Colonic mucosa (tissue), 4 donors: ENCODE data around the gene SMIM1. TPM values are rescaled to one million over a fixed set of nuclear protein-coding genes. Genes with fewer than 3 reads are reported as not detected.

Experiments
- DNase-seq: peaks from one replicate; pipeline ENCODE4 v3.0.0-alpha.2; 2020
- H3K27ac ChIP-seq: fragments of 200-600 bp; one replicate; pipeline ENCODE4 v1.8.0; 2021
- H3K27me3 ChIP-seq: fragments of 200-600 bp; one replicate; pipeline ENCODE4 v1.8.0; 2021
- H3K36me3 ChIP-seq: fragments of 200-600 bp; one replicate; pipeline ENCODE4 v1.8.0; 2021
- H3K4me1 ChIP-seq: fragments of 200-600 bp; one replicate; pipeline ENCODE4 v1.8.0; 2021; ENCODE audit warnings: mild to moderate bottlenecking
- H3K4me3 ChIP-seq: fragments of 200-600 bp; one replicate; pipeline ENCODE4 v1.8.0; 2021
- H3K9ac ChIP-seq, 2 donors: one replicate each; pipeline ENCODE4 v1.7.0; 2013; ENCODE audit warnings: control low read depth in 2 of 2, low read depth in 2 of 2, low read length in 2 of 2
- H3K9me3 ChIP-seq: fragments of 200-600 bp; one replicate; pipeline ENCODE4 v1.8.0; 2021
- intact Hi-C: fragments of 100-400 bp; cut with DNase I; formaldehyde crosslinking; loops from one replicate; pipeline ENCODE4 v1.14.1; 2022
- total RNA-seq, 2 donors: library from RNA; stranded (reverse); fragmentation: NEBNext Ultra II Directional in 1 of 2; extraction: Animal tissue kit (Norgen Biotek cat#: 25700) in 1 of 2; gene quantifications; one replicate each; pipeline ENCODE4 v1.2.1, GENCODE V29; 2021
- TF ChIP-seq, protein P1 (sequence below): fragments of 200-600 bp; IDR thresholded peaks from one replicate; pipeline ENCODE4 v1.8.0; 2022; ENCODE audit warnings: antibody characterized with exemption, mild to moderate bottlenecking
- donor health status: healthy.
- donor health status: DM: no; HTN: no; CAD: no.
- donor health status: DM: no; HTN: no; CAD: no.

Gene SMIM1
- total RNA-seq, 2 donors from 2014 or later: 1.9 to 2.4 TPM

DNA sequence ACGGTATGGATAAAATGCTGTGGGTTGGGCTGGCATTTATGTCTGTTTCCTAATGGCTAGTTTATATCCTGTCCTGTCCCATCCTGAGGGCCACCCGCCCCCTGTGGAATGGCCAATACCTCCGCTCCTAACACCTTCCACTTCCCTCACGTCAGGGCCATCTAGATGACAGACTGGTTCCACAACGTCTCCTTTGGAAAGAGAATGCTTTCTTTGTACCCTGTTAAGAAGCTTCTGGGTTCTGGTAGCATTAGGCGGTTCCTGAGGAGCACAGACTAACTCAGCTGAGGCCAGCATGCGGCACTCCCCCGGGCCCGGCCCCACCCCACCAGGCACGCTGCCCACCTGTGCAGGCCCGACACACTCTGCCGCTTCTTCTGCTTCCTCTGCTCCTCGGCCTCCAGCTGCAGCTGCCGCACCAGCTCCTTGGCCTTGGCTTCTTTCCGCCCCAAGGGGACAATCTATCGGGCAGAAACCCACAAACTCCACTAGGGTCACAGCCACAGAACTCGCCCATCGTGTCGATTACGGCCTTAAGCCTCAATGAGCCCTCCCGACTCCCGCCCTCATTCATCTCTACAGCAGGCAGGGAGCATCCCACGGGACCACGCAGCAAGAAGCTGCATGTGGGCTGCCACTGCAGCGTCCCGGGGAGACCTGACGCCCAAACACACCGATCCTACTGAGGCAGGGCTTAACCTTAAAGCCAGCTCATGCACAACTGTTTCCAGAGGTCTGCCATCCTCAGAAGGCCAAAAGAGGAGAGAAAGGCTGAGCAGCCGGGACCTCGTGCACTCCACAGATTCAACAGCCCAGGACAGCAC, 11.3 kb downstream of the SMIM1 start:
- Histone ChIP-seq H3K9me3 (no peaks in the 10 kb centered on the region), H3K4me3 (no peak overlapping the region), H3K9ac (no peak overlapping the region), H3K4me1 (no peaks in the 10 kb centered on the region), H3K27ac (no peak overlapping the region), H3K36me3 (peaks cover 14% of the 10 kb centered on the region), H3K27me3 (no peaks in the 10 kb centered on the region)
- TF ChIP-seq, protein P1, sequence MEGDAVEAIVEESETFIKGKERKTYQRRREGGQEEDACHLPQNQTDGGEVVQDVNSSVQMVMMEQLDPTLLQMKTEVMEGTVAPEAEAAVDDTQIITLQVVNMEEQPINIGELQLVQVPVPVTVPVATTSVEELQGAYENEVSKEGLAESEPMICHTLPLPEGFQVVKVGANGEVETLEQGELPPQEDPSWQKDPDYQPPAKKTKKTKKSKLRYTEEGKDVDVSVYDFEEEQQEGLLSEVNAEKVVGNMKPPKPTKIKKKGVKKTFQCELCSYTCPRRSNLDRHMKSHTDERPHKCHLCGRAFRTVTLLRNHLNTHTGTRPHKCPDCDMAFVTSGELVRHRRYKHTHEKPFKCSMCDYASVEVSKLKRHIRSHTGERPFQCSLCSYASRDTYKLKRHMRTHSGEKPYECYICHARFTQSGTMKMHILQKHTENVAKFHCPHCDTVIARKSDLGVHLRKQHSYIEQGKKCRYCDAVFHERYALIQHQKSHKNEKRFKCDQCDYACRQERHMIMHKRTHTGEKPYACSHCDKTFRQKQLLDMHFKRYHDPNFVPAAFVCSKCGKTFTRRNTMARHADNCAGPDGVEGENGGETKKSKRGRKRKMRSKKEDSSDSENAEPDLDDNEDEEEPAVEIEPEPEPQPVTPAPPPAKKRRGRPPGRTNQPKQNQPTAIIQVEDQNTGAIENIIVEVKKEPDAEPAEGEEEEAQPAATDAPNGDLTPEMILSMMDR: no peak
- no peak for DNase-seq
- intact Hi-C loops: no loop called here

DNA sequence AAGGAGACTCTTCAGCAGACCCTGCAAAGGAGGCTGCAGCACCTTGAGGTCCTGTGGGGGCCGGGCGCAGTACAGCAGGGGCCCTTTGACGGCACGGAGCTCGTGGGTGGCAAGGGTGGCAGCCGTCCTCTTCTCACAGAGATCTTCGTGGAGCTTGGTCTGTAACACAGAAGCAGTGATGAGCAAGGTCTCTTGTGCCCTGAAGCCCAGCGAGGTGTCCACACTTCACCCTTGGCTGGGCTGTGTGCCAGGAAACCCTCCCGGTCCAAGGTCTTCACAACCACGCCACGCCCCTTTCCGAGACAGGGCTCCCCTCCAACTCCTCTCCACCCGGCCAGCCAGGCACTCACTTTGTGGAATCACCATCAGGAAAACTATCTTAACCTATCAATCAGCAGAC, 12.5 kb downstream of the SMIM1 start:
- Histone ChIP-seq H3K4me3 (no peak overlapping the region), H3K4me1 (no peaks in the 10 kb centered on the region), H3K9ac (peak overlapping the region in 1 of 2 donors; percentile 34), H3K27me3 (no peaks in the 10 kb centered on the region), H3K9me3 (no peaks in the 10 kb centered on the region), H3K36me3 (peaks cover 14% of the 10 kb centered on the region), H3K27ac (no peak overlapping the region)
- TF ChIP-seq, protein P1: no peak
- intact Hi-C loops: no loop called here
- peak; percentile 49 for DNase-seq

DNA sequence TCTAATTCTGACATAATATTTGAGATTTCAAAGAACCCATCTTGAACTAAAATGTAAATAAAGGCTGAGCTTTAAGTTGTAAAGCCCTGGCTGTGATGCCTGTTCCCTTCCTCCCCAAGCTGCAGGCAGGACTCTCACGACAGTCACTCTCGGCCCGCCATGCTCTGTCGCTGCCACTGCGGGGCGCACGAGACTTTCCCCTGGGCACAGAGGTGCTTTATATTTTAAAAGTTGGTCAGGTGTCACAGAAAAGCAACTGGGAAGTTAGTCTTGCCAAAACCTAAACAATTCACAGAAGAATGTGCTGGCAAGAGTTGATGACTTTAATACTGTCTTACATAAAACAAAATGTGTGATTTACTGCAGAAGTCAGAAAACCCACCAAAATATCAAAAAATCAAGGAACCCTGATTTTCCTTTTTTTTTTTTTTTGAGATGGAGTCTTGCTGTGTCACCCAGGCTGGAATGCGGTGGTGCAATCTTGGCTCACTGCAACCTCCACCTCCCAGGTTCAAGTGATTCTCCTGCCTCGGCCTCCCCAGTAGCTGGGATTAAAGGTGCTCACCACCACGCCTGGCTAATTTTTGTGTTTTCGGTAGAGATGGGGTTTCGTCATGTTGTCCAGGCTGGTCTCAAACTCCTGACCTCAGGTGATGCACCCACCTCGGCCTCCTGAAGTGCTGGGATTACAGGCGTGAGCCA, 13.1 kb downstream of the SMIM1 start:
- no peaks in the 10 kb centered on the region for H3K9me3 ChIP-seq
- H3K36me3 ChIP-seq: peaks cover 14% of the 10 kb centered on the region
- no peak overlapping the region for H3K9ac ChIP-seq
- no peaks in the 10 kb centered on the region for H3K4me1 ChIP-seq
- peak; percentile 44 for DNase-seq
- intact Hi-C loops: no loop called here
- H3K27ac ChIP-seq: no peak overlapping the region
- no peak overlapping the region for H3K4me3 ChIP-seq
- no peaks in the 10 kb centered on the region for H3K27me3 ChIP-seq
- TF ChIP-seq, protein P1: peak; percentile 39

DNA sequence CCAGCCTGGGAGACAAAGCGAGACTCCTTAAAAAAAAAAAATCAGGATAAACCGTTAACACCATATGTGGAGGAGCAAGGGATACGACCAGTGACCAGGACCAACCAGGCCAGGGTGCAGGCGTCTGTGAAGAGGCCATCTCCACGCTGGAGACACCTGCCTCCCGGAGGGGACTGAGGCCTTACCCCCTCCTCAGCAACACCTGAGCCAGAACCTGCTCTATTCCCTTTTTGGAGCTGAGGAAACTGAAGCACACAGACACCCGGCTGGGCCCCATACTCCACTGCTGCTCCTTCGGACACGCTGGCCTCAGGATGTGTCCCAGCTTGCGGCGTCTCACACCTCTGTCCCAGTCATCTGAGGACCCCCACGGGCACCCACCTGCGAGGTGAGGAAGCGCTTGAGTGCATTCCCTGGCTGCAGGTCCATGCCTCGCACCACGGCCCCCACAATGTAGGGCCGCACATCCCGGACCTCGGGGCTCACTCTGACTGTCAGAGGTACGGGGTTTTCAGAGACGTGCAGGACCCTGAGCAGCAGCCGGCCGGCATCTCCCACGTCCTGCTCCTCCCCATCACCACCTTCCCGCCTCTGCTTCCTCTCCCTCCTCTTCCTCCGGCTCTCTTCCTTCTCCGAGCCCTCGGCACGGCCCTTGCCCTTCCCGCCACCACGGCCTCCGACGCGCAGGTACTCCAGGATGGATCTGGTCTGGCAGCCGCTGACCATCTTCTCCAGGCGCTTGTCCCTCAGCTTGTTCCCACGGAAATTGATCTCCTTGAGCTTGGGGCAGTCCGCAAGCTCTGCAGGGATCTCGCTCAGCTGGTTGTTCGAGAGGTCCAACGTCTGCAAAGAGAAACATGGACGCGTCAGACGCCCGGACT, 14.2 kb downstream of the SMIM1 start:
- H3K4me1 ChIP-seq: no peaks in the 10 kb centered on the region
- H3K36me3 ChIP-seq: peaks cover 14% of the 10 kb centered on the region

DNA sequence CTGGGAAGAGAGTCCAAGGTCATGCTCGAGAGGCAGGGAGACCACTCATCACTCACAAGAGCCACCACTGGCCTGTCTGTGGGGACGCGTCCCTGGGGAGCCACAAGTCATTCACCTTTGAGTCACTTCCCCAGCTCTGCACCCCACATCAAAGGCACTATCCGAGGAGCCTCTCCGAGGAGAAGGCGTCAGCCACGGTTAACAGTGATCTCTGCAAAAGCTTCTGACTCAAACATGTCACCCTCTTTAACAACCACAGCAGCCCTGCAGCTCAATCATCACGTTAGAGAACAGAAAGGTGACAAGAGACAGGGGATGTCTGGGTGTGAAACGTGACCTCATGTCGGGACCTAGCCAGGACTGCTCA, 14.8 kb downstream of the SMIM1 start:
- H3K27ac ChIP-seq: no peak overlapping the region
- TF ChIP-seq, protein P1: no peak
- H3K4me1 ChIP-seq: no peaks in the 10 kb centered on the region
- peaks cover 8% of the 10 kb centered on the region for H3K36me3 ChIP-seq
- intact Hi-C loops: no loop called here
- no peaks in the 10 kb centered on the region for H3K9me3 ChIP-seq
- no peak overlapping the region for H3K4me3 ChIP-seq
- no peak for DNase-seq
- no peak overlapping the region for H3K9ac ChIP-seq
- no peaks in the 10 kb centered on the region for H3K27me3 ChIP-seq

More for the DNA sequence above, 14.2 kb downstream of the SMIM1 start:
- Histone ChIP-seq H3K4me3 (no peak overlapping the region), H3K9ac (no peak overlapping the region), H3K27me3 (no peaks in the 10 kb centered on the region), H3K9me3 (no peaks in the 10 kb centered on the region), H3K27ac (no peak overlapping the region)
- DNase-seq: no peak
- TF ChIP-seq, protein P1: no peak
- intact Hi-C loops: no loop called here
